HepG2 (cell line): ENCODE results near the gene SORBS2. TPM values are rescaled to one million over a fixed set of nuclear protein-coding genes. Genes with fewer than 3 reads are reported as not detected.

Source experiments
- ATAC-seq: fragments of 200-7000 bp; cut with Tn5 transposase; 3 replicates; pipeline ENCODE4 v1.9.1; 2020; ENCODE audit warnings: mild to moderate bottlenecking, moderate library complexity
- BruUV-seq: library from RNA; stranded (reverse); fragments of 400-500 nt; replicated peaks from 2 replicates; lab custom pipeline; 2021; lab: Mats Ljungman, UMichigan
- CTCF ChIA-PET: fragments of 300-600 bp; formaldehyde crosslinking; extraction: SDS; loops from one replicate; lab custom pipeline; 2021; ENCODE audit warnings: low total read pairs, inconsistent platforms, low intra/inter-chr PET ratio; lab: Yijun Ruan, JAX
- POLR2A ChIA-PET: fragments of 350-600 bp; sonication (Branson Sonifier 250); formaldehyde crosslinking; loops from one replicate; lab custom pipeline; 2020; ENCODE audit warnings: antibody characterized with exemption, inconsistent platforms; lab: Yijun Ruan, JAX
- DNase-seq: peaks from one replicate; pipeline ENCODE4 v3.0.0-alpha.2; 2015; ENCODE audit warnings: low spot score
- FAIRE-seq: peaks from 3 replicates; lab custom pipeline; 2011; peaks lifted over from hg19 to GRCh38; lab: Jason Lieb, UNC
- H2AFZ ChIP-seq: one replicate; pipeline ENCODE4 v1.6.1; 2011; ENCODE audit warnings: low read length, inconsistent platforms
- H3K27ac ChIP-seq: fragments of 300-600 bp; 3 replicates; pipeline ENCODE4 v1.8.0; 2011; ENCODE audit warnings: mixed run types, mild to moderate bottlenecking, mixed read lengths, low read length, inconsistent platforms; ENCODE audit not compliant: insufficient read depth; ENCODE audit errors: extremely low read length
- H3K27me3 ChIP-seq, 2 experiments: fragments of 200-600 bp in 1 of 2; 2 replicates in 1 of 2; 3 replicates in 1 of 2; pipeline versions ENCODE4 v1.6.0 to v1.8.0; 2011; ENCODE audit warnings: low read length in 2 of 2, mild to moderate bottlenecking in 2 of 2, moderate library complexity in 2 of 2, inconsistent platforms in 1 of 2; ENCODE audit not compliant: insufficient read depth in 2 of 2, control insufficient read depth in 1 of 2
- H3K36me3 ChIP-seq, 2 experiments: fragments of 200-600 bp in 1 of 2; replicated peaks in 1 of 2; 2 replicates in 1 of 2; 3 replicates in 1 of 2; pipeline versions ENCODE4 v1.5.1 to v1.8.0; 2011; ENCODE audit warnings: low read length in 2 of 2, inconsistent platforms in 1 of 2; ENCODE audit not compliant: insufficient read depth in 2 of 2, control insufficient read depth in 1 of 2
- H3K4me1 ChIP-seq: 2 replicates; pipeline ENCODE4 v1.5.1; 2012; ENCODE audit warnings: low read length, inconsistent platforms; ENCODE audit not compliant: insufficient read depth
- H3K4me2 ChIP-seq: 2 replicates; pipeline ENCODE4 v1.6.0; 2011; ENCODE audit warnings: low read depth, low read length, inconsistent platforms
- H3K4me3 ChIP-seq, 3 experiments: fragments of 200-600 bp in 1 of 3; sonication (generic), shearing (Covaris generic) in 1 of 3; replicated peaks in 1 of 3; 2 replicates each; pipeline ENCODE4 v1.5.1; 2011 to 2016; ENCODE audit warnings: low read length in 3 of 3, inconsistent platforms in 2 of 3, low read depth in 2 of 3, mild to moderate bottlenecking in 2 of 3, control low read depth in 1 of 3, mixed read lengths in 1 of 3; ENCODE audit not compliant: insufficient read depth in 1 of 3
- H3K79me2 ChIP-seq: one replicate; pipeline ENCODE4 v1.6.1; 2011; ENCODE audit warnings: low read length, inconsistent platforms; ENCODE audit not compliant: insufficient read depth
- H3K9ac ChIP-seq: 2 replicates; pipeline ENCODE4 v1.6.0; 2011; ENCODE audit warnings: mild to moderate bottlenecking, low read depth, low read length, inconsistent platforms; ENCODE audit not compliant: insufficient read depth
- H3K9me3 ChIP-seq: 2 replicates; pipeline ENCODE4 v1.5.1; 2012; ENCODE audit warnings: mild to moderate bottlenecking, low read length
- H4K20me1 ChIP-seq: 2 replicates; pipeline ENCODE4 v1.6.0; 2011; ENCODE audit warnings: inconsistent platforms, mild to moderate bottlenecking, low read length, moderate library complexity; ENCODE audit not compliant: insufficient read depth
- ATM ChIP-seq: fragments of 450-650 bp; IDR thresholded peaks from 2 replicates; pipeline ENCODE4 v1.7.1; 2017; ENCODE audit warnings: mild to moderate bottlenecking, borderline replicate concordance
- BCL6 ChIP-seq: IDR thresholded peaks from 2 replicates; pipeline ENCODE4 v1.6.1; 2016; ENCODE audit warnings: missing genetic modification reagents, missing compliant biosample characterization
- CBFB ChIP-seq: sonication (generic); formaldehyde crosslinking; IDR thresholded peaks from 2 replicates; pipeline ENCODE4 v1.4.0; 2020; ENCODE audit warnings: missing genetic modification reagents
- ISL2 ChIP-seq: sonication (generic); formaldehyde crosslinking; IDR thresholded peaks from 2 replicates; pipeline ENCODE4 v1.5.0; 2020; ENCODE audit warnings: missing genetic modification reagents
- KDM5B ChIP-seq: sonication (generic); formaldehyde crosslinking; IDR thresholded peaks from 2 replicates; pipeline ENCODE4 v1.4.0; 2020; ENCODE audit warnings: missing genetic modification reagents, mild to moderate bottlenecking, borderline replicate concordance
- NFE2 ChIP-seq: sonication (generic); formaldehyde crosslinking; IDR thresholded peaks from 2 replicates; pipeline ENCODE4 v1.4.0; 2020; ENCODE audit warnings: missing genetic modification reagents
- RFX5 ChIP-seq: IDR thresholded peaks from 2 replicates; pipeline ENCODE4 v1.6.1; 2011; ENCODE audit warnings: low read depth, low read length, improper control_type of control experiment
- U2AF2 ChIP-seq: fragments of 200-400 bp; formaldehyde crosslinking; IDR thresholded peaks from 2 replicates; pipeline ENCODE4 v1.6.1; 2017; ENCODE audit warnings: low read depth, mild to moderate bottlenecking, low read length
- ZFYVE20 ChIP-seq: sonication (generic); formaldehyde crosslinking; IDR thresholded peaks from 2 replicates; pipeline ENCODE4 v1.8.0; 2023; ENCODE audit warnings: low read depth, mild to moderate bottlenecking, moderate library complexity, missing genetic modification reagents, borderline replicate concordance
- ZNF264 ChIP-seq: sonication (generic); formaldehyde crosslinking; IDR thresholded peaks from 2 replicates; pipeline ENCODE4 v1.4.0; 2020; ENCODE audit warnings: missing genetic modification reagents
- ZNF33B ChIP-seq: sonication (generic); formaldehyde crosslinking; IDR thresholded peaks from 2 replicates; pipeline ENCODE4 v1.5.1; 2020; ENCODE audit warnings: mild to moderate bottlenecking, missing genetic modification reagents
- ZNF549 ChIP-seq: sonication (generic); formaldehyde crosslinking; IDR thresholded peaks from 2 replicates; pipeline ENCODE4 v1.5.0; 2020; ENCODE audit warnings: missing genetic modification reagents
- ZNF569 ChIP-seq: sonication (generic); formaldehyde crosslinking; IDR thresholded peaks from 2 replicates; pipeline ENCODE4 v1.5.0; 2020; ENCODE audit warnings: mild to moderate bottlenecking, missing genetic modification reagents, moderate library complexity, borderline replicate concordance
- ZSCAN29 ChIP-seq: sonication (generic); formaldehyde crosslinking; conservative IDR thresholded peaks from 2 replicates; pipeline ENCODE4 v1.4.0; 2020; ENCODE audit warnings: mild to moderate bottlenecking, missing genetic modification reagents
- WGBS: methylation state at CpG from one replicate; pipeline ENCODE4 v1.1.6; 2017; ENCODE audit warnings: low lambda C conversion rate; 5-methylcytosine and 5-hydroxymethylcytosine counted together
- in situ Hi-C: cut with HindIII; loops from 2 replicates; pipeline ENCODE4 v1.10.0; 2017; ENCODE audit warnings: low pct_unique_long_range_greater_than_20kb; ENCODE audit not compliant: extremely low pct_ligation_motif_present
- intact Hi-C: fragments of 100-400 bp; cut with micrococcal nuclease; formaldehyde crosslinking; loops from one replicate; pipeline ENCODE4 v1.10.0; 2022; ENCODE audit not compliant: unreplicated experiment
- polyA plus RNA-seq, 8 experiments: library from polyadenylated mRNA; depleted of rRNA in 3 of 8; stranded (reverse) in 7 of 8; unstranded in 1 of 8; fragments of >200 nt; fragmentation: Illumina TruSeq in 4 of 8; extraction: Trizol in 4 of 8; gene quantifications; 2 replicates each; pipeline versions ENCODE4 v1.2.1 to v1.2.3, GENCODE V29; 2011 to 2016; ENCODE audit warnings: low read depth in 4 of 8, missing spikeins in 1 of 8, mixed read lengths in 1 of 8; ENCODE audit not compliant: insufficient read depth in 1 of 8
- total RNA-seq, 5 experiments: library from RNA; depleted of rRNA; stranded (reverse); fragments of >200 nt; fragmentation: Illumina TruSeq; extraction: Trizol; gene quantifications; 2 replicates each; pipeline ENCODE4 v1.2.3, GENCODE V29; 2016; ENCODE audit warnings: low read depth in 1 of 5
- TF ChIP-seq, protein P1 (sequence below): sonication (generic); formaldehyde crosslinking; IDR thresholded peaks from 2 replicates; pipeline ENCODE4 v1.8.1; 2023; ENCODE audit warnings: mild to moderate bottlenecking, missing genetic modification reagents, borderline replicate concordance

Gene SORBS2
- total and polyA plus RNA-seq, 2 of the 13 experiments (the other 11 are each of a cell fraction or from before 2014, with no cell fraction given) = 25.0 to 80.5 TPM

DNA sequence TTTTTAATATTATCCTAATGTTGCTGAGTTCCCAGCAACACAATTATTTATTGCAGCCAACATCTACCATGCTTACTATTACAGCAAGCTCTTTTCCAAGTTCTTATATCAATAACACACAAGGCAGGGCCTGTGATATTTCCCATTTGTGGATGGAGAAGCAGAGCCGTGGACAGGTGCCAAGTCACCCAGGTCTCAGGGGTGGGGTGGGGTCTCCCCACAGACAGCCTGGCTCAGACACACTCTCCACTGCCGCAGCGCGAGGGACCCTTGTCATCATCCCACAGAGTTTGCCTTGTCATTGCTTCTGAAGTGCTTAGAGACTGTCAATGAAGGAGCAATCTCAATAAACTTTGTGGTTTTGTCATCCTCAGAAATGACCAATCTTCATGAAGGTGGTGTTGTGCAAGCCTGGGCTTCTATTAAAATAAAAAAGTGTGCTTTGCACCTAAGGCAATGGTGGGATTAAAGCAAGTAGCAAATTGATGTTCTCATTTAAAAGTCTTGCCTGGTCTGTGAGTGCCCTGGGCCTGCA lies 76.1 kb downstream of the SORBS2 start:
- no peak overlapping the region for H2AFZ ChIP-seq
- no peaks in the 10 kb centered on the region; the same call in 1 of the 2 replicates for H4K20me1 ChIP-seq
- ATAC-seq = no peak
- WGBS = 79% methylated on average over 4 of the region's 4 CpGs
- TF ChIP-seq ZNF549 (no peak), ZNF264 (CRISPR knock-in tag) (no peak), ATM (no peak), RFX5 (no peak), ZNF33B (CRISPR knock-in tag) (no peak), ISL2 (CRISPR knock-in tag) (no peak), U2AF2 (no peak), NFE2 (CRISPR knock-in tag) (no peak), ZNF569 (no peak), BCL6 (CRISPR knock-in tag) (no peak), KDM5B (no peak), ZFYVE20 (CRISPR knock-in tag) (no peak), CBFB (CRISPR knock-in tag) (no peak), ZSCAN29 (CRISPR knock-in tag) (no peak)
- TF ChIP-seq, protein P1, sequence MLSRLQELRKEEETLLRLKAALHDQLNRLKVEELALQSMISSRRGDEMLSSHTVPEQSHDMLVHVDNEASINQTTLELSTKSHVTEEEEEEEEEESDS (CRISPR knock-in tag) = no peak
- TF ChIP-seq, all 625 proteins: peak for 0
- peaks cover 18% of the 10 kb centered on the region for H3K4me1 ChIP-seq
- H3K79me2 ChIP-seq = peaks cover 11% of the 10 kb centered on the region
- POLR2A ChIA-PET = no interaction called here
- no peak overlapping the region for H3K9ac ChIP-seq
- no peaks in the 10 kb centered on the region for H3K9me3 ChIP-seq
- H3K36me3 ChIP-seq = peaks cover 5 to 18% of the 10 kb centered on the region in 2 experiments; a peak in 4 of 5 replicates
- no peaks in the 10 kb centered on the region for H3K27me3 ChIP-seq
- FAIRE-seq = no peak
- no peak overlapping the region for H3K4me2 ChIP-seq
- no peak for DNase-seq
- CTCF ChIA-PET = no interaction called here
- in situ Hi-C loops (no loop called here), intact Hi-C loops (loop anchor here (10.0 kb wide), 1 partner anchor 1271 kb away; no protein-coding TSS in a partner anchor)
- no peak overlapping the region for H3K4me3 ChIP-seq
- no TSS peak for BruUV-seq
- H3K27ac ChIP-seq = no peak overlapping the region
